DOHH2 (cell line): ENCODE results near the gene CDKN2B-AS1.

Experiments
- H3F3A ChIP-seq: fragments of 200-600 bp; sonication (generic), shearing (Covaris generic); 2 replicates; pipeline ENCODE4 v1.6.0; 2016; ENCODE audit warnings: antibody characterized with exemption, mild to moderate bottlenecking; ENCODE audit not compliant: control insufficient read depth, insufficient read depth
- H3K27ac ChIP-seq: fragments of 200-600 bp; sonication (generic); 2 replicates; pipeline ENCODE4 v1.5.1; 2014; ENCODE audit warnings: low read depth, mild to moderate bottlenecking, low read length, moderate library complexity
- H3K27me3 ChIP-seq: fragments of 200-600 bp; sonication (generic); 2 replicates; pipeline ENCODE4 v1.6.1; 2014; ENCODE audit warnings: mild to moderate bottlenecking, low read length, mixed read lengths; ENCODE audit not compliant: control insufficient read depth
- H3K36me3 ChIP-seq: fragments of 200-600 bp; sonication (generic); 2 replicates; pipeline ENCODE4 v1.6.1; 2014; ENCODE audit warnings: mild to moderate bottlenecking, low read length, moderate library complexity, mixed read lengths; ENCODE audit not compliant: control insufficient read depth
- H3K4me1 ChIP-seq: fragments of 200-600 bp; sonication (generic); 2 replicates; pipeline ENCODE4 v1.6.1; 2014; ENCODE audit warnings: mild to moderate bottlenecking, low read length, mixed read lengths; ENCODE audit not compliant: control insufficient read depth
- H3K4me2 ChIP-seq: fragments of 200-600 bp; sonication (generic); 2 replicates; pipeline ENCODE4 v1.6.0; 2014; ENCODE audit warnings: mild to moderate bottlenecking, low read length, moderate library complexity
- H3K4me3 ChIP-seq: fragments of 200-600 bp; sonication (generic); 2 replicates; pipeline ENCODE4 v1.5.1; 2014; ENCODE audit warnings: mild to moderate bottlenecking, low read length, mixed read lengths
- H3K79me2 ChIP-seq: fragments of 200-600 bp; sonication (generic); 2 replicates; pipeline ENCODE4 v1.6.1; 2014; ENCODE audit warnings: mild to moderate bottlenecking, low read length, mixed read lengths; ENCODE audit not compliant: control insufficient read depth
- H3K9me2 ChIP-seq: fragments of 200-600 bp; sonication (generic); replicated peaks from 2 replicates; pipeline ENCODE4 v1.6.1; 2014; ENCODE audit warnings: mild to moderate bottlenecking, low read length, mixed read lengths; ENCODE audit not compliant: control insufficient read depth
- H3K9me3 ChIP-seq: fragments of 200-600 bp; sonication (generic); 2 replicates; pipeline ENCODE4 v1.6.1; 2014; ENCODE audit warnings: antibody characterized with exemption, low read length, mixed read lengths; ENCODE audit not compliant: control insufficient read depth, insufficient read depth
- H4K20me1 ChIP-seq: fragments of 200-600 bp; sonication (generic); 2 replicates; pipeline ENCODE4 v1.6.0; 2014; ENCODE audit warnings: low read depth, mild to moderate bottlenecking, antibody characterized with exemption, low read length, moderate library complexity; ENCODE audit not compliant: control insufficient read depth, insufficient read depth
- EZH2phosphoT487 ChIP-seq: fragments of 200-600 bp; sonication (generic); IDR thresholded peaks from 2 replicates; pipeline ENCODE4 v1.6.1; 2017; ENCODE audit warnings: borderline replicate concordance, mild to moderate bottlenecking, antibody characterized with exemption, low read length, moderate library complexity, mixed read lengths
- TF ChIP-seq, protein P1 (sequence below): fragments of 200-600 bp; sonication (generic); IDR thresholded peaks from one replicate; pipeline ENCODE4 v1.5.1; 2014; ENCODE audit warnings: antibody characterized with exemption, mild to moderate bottlenecking, low read depth, low read length; ENCODE audit not compliant: poor library complexity, severe bottlenecking

CDKN2B-AS1 gene

DNA sequence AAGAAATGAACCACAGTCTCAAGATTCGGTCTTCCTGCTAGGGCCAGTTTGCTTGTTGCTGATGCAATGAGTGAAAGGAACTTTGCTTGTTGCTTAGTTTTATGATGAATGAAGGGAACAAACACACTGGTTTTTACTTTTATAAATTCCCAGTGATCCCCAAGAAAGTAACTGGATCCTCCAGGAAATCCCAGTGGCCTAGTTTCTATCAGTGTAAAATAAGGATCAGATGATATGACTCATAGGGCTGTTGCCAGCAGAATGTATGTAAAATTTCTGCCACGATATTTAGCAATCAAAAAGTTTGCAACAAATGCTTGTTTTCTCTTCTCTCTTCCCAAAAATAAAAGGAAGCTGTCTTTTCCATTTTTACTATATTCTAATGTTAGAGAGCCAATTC is 174.7 kb downstream of the CDKN2B-AS1 start:
- H3K4me3 ChIP-seq = no peak overlapping the region
- no peaks in the 10 kb centered on the region for H3K9me2 ChIP-seq
- H3K27me3 ChIP-seq = no peaks in the 10 kb centered on the region
- no peak overlapping the region for H3K4me2 ChIP-seq
- H3K9me3 ChIP-seq = no peaks in the 10 kb centered on the region
- H3K36me3 ChIP-seq = no peaks in the 10 kb centered on the region
- no peaks in the 10 kb centered on the region for H3K4me1 ChIP-seq
- H3F3A ChIP-seq = no peaks in the 10 kb centered on the region
- no peaks in the 10 kb centered on the region for H4K20me1 ChIP-seq
- H3K27ac ChIP-seq = no peak overlapping the region
- no peaks in the 10 kb centered on the region for H3K79me2 ChIP-seq
- TF ChIP-seq, protein P1, sequence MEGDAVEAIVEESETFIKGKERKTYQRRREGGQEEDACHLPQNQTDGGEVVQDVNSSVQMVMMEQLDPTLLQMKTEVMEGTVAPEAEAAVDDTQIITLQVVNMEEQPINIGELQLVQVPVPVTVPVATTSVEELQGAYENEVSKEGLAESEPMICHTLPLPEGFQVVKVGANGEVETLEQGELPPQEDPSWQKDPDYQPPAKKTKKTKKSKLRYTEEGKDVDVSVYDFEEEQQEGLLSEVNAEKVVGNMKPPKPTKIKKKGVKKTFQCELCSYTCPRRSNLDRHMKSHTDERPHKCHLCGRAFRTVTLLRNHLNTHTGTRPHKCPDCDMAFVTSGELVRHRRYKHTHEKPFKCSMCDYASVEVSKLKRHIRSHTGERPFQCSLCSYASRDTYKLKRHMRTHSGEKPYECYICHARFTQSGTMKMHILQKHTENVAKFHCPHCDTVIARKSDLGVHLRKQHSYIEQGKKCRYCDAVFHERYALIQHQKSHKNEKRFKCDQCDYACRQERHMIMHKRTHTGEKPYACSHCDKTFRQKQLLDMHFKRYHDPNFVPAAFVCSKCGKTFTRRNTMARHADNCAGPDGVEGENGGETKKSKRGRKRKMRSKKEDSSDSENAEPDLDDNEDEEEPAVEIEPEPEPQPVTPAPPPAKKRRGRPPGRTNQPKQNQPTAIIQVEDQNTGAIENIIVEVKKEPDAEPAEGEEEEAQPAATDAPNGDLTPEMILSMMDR = no peak
- TF ChIP-seq EZH2phosphoT487 = no peak

DNA sequence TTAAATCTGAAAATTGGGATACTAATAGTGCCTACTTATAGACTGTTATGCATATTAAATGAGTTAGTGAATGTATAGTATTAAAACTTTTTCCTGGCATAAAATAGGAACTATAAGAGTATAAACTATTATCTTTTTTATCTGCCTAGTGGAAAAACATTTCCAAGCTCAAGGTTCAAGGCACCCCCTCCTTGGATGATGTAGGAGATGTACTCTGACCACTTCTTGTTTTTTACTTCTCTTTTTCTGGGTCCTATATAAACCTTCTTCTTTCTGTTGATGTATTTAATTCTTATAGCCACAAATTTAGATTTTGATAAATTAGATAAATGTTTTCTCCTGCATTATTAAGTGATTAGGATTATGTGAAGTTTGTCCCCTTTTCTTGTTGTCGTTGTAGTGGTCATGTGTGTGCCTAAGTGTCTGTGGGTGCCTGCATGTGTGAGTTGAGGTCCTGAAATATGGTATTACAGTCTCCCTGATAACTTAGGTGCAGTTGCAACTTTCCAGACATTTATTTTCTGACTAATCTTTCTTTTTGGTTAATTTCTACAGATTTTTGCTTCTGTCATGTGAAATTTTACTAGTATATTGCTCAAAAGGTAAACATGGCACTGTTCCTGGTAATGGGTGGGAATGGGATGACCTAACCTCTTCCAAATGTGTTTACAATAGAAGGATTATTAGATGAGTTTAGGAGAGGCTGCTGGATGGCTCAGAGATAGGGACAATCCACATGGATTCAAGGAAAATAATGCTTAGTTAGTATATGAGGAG is 175.3 kb downstream of the CDKN2B-AS1 start:
- no peaks in the 10 kb centered on the region for H3K36me3 ChIP-seq
- no peak overlapping the region for H3K4me2 ChIP-seq
- H3K9me3 ChIP-seq = no peaks in the 10 kb centered on the region
- no peaks in the 10 kb centered on the region for H3F3A ChIP-seq
- no peaks in the 10 kb centered on the region for H3K4me1 ChIP-seq
- H4K20me1 ChIP-seq = no peaks in the 10 kb centered on the region
- no peaks in the 10 kb centered on the region for H3K79me2 ChIP-seq
- H3K27me3 ChIP-seq = no peaks in the 10 kb centered on the region
- H3K4me3 ChIP-seq = no peak overlapping the region
- H3K27ac ChIP-seq = no peak overlapping the region
- TF ChIP-seq, protein P1 = no peak
- no peak for TF ChIP-seq EZH2phosphoT487
- H3K9me2 ChIP-seq = no peaks in the 10 kb centered on the region
